ENCODE measurements around the gene ACOT11. TPM values are rescaled to one million over a fixed set of nuclear protein-coding genes. Genes with fewer than 3 reads are reported as not detected.

The ACOT11 gene
- total and polyA plus RNA-seq, 4 donors, result 6.4 to 20.9 (median 12.4) TPM

GRCh38 chr1:54645806-54646676, 98.0 kb downstream of the ACOT11 start:
- ATAC-seq (ENCODE audit: low FRiP score) (peak; percentile 79), DNase-seq (peak; percentile 67 to 84)
- 3 to 7% methylated on average over 7 of the region's 7 CpGs for WGBS, 2 donors
- Histone ChIP-seq H3K27me3 (ENCODE audit: control insufficient read depth in 1 of 2, insufficient read depth in 2 of 2, low read length in 1 of 2) (no peaks in the 10 kb centered on the region), H3K27ac (ENCODE audit: low read depth in 1 of 2, low read length in 2 of 2) (peak overlapping the region; percentile 1 to 67), H3K9me3 (ENCODE audit: control insufficient read depth, low read length) (peaks cover 1% of the 10 kb centered on the region), H3K4me3 (ENCODE audit: low read length in 2 of 2) (no peak overlapping the region), H3K36me3 (ENCODE audit: control insufficient read depth in 1 of 2, insufficient read depth in 2 of 2, low read length in 1 of 2) (no peaks in the 10 kb centered on the region), H3K4me1 (ENCODE audit: control insufficient read depth in 1 of 2, insufficient read depth in 2 of 2, low read length in 2 of 2) (peaks cover 0 to 4% of the 10 kb centered on the region in 2 donors)
- intact Hi-C loops (cut with DNase I), result loop anchor here (5.0 kb wide), 2 partner anchors 64 to 99 kb away; partner anchors contain the start of gene ACOT11 (in 1 of the 2)

- WGBS, 2 donors, result 78 to 79% methylated on average over 5 of the region's 5 CpGs
- Histone ChIP-seq H3K4me1 (ENCODE audit: control insufficient read depth in 1 of 2, insufficient read depth in 2 of 2, low read length in 2 of 2) (peaks cover 0 to 4% of the 10 kb centered on the region in 2 donors), H3K9me3 (ENCODE audit: control insufficient read depth, low read length) (no peaks in the 10 kb centered on the region), H3K4me3 (ENCODE audit: low read length in 2 of 2) (no peak overlapping the region), H3K36me3 (ENCODE audit: control insufficient read depth in 1 of 2, insufficient read depth in 2 of 2, low read length in 1 of 2) (no peaks in the 10 kb centered on the region), H3K27ac (ENCODE audit: low read depth in 1 of 2, low read length in 2 of 2) (no peak overlapping the region), H3K27me3 (ENCODE audit: control insufficient read depth in 1 of 2, insufficient read depth in 2 of 2, low read length in 1 of 2) (no peaks in the 10 kb centered on the region)
- intact Hi-C loops (cut with DNase I), result loop anchor here (5.0 kb wide), 2 partner anchors 67 to 102 kb away; partner anchors contain the start of gene ACOT11 (in 1 of the 2)
- ATAC-seq (ENCODE audit: low FRiP score), result no peak
- DNase-seq, result no peak
Observed at GRCh38 chr1:54649130-54649898, 101.3 kb downstream of the ACOT11 start.

- no peaks in the 10 kb centered on the region for H3K36me3 ChIP-seq (ENCODE audit: control insufficient read depth in 1 of 2, insufficient read depth in 2 of 2, low read length in 1 of 2)
- DNase-seq (no peak), ATAC-seq (ENCODE audit: low FRiP score) (no peak)
- no peak overlapping the region for H3K4me3 ChIP-seq (ENCODE audit: low read length in 2 of 2)
- no peak overlapping the region for H3K27ac ChIP-seq (ENCODE audit: low read depth in 1 of 2, low read length in 2 of 2)
- WGBS, 2 donors, result 70 to 77% methylated on average over 1 of the region's 1 CpG
- peaks cover 0 to 4% of the 10 kb centered on the region in 2 donors for H3K4me1 ChIP-seq (ENCODE audit: control insufficient read depth in 1 of 2, insufficient read depth in 2 of 2, low read length in 2 of 2)
- intact Hi-C loops (cut with DNase I), result loop anchor here (5.0 kb wide), 2 partner anchors 68 to 103 kb away; partner anchors contain the start of gene ACOT11 (in 1 of the 2)
- H3K9me3 ChIP-seq (ENCODE audit: control insufficient read depth, low read length), result no peaks in the 10 kb centered on the region
- no peaks in the 10 kb centered on the region for H3K27me3 ChIP-seq (ENCODE audit: control insufficient read depth in 1 of 2, insufficient read depth in 2 of 2, low read length in 1 of 2)
Observed at GRCh38 chr1:54649921-54650320, 101.9 kb downstream of the ACOT11 start.

GRCh38 chr1:54650417-54650816, 102.4 kb downstream of the ACOT11 start:
- intact Hi-C loops (cut with DNase I), result no loop called here
- H3K27me3 ChIP-seq (ENCODE audit: control insufficient read depth in 1 of 2, insufficient read depth in 2 of 2, low read length in 1 of 2), result no peaks in the 10 kb centered on the region
- no peak overlapping the region for H3K27ac ChIP-seq (ENCODE audit: low read depth in 1 of 2, low read length in 2 of 2)
- DNase-seq, result no peak
- no peak for ATAC-seq (ENCODE audit: low FRiP score)
- no peaks in the 10 kb centered on the region for H3K36me3 ChIP-seq (ENCODE audit: control insufficient read depth in 1 of 2, insufficient read depth in 2 of 2, low read length in 1 of 2)
- peaks cover 0 to 4% of the 10 kb centered on the region in 2 donors for H3K4me1 ChIP-seq (ENCODE audit: control insufficient read depth in 1 of 2, insufficient read depth in 2 of 2, low read length in 2 of 2)
- WGBS, 2 donors, result 88% methylated on average over 3 of the region's 3 CpGs
- no peaks in the 10 kb centered on the region for H3K9me3 ChIP-seq (ENCODE audit: control insufficient read depth, low read length)
- H3K4me3 ChIP-seq (ENCODE audit: low read length in 2 of 2), result no peak overlapping the region

GRCh38 chr1:54651608-54652007, 103.6 kb downstream of the ACOT11 start:
- WGBS, 2 donors, result 62 to 71% methylated on average over 2 to 3 of the region's 3 CpGs
- H3K36me3 ChIP-seq (ENCODE audit: control insufficient read depth in 1 of 2, insufficient read depth in 2 of 2, low read length in 1 of 2), result no peaks in the 10 kb centered on the region
- DNase-seq (peak in 1 of 2 donors; percentile 39), ATAC-seq (ENCODE audit: low FRiP score) (no peak)
- H3K4me3 ChIP-seq (ENCODE audit: low read length in 2 of 2), result no peak overlapping the region
- H3K27ac ChIP-seq (ENCODE audit: low read depth in 1 of 2, low read length in 2 of 2), result no peak overlapping the region
- intact Hi-C loops (cut with DNase I), result no loop called here
- no peaks in the 10 kb centered on the region for H3K9me3 ChIP-seq (ENCODE audit: control insufficient read depth, low read length)
- H3K27me3 ChIP-seq (ENCODE audit: control insufficient read depth in 1 of 2, insufficient read depth in 2 of 2, low read length in 1 of 2), result no peaks in the 10 kb centered on the region
- no peaks in the 10 kb centered on the region for H3K4me1 ChIP-seq (ENCODE audit: control insufficient read depth in 1 of 2, insufficient read depth in 2 of 2, low read length in 2 of 2)

GRCh38 chr1:54652168-54652567, 104.1 kb downstream of the ACOT11 start:
- no peak overlapping the region for H3K4me3 ChIP-seq (ENCODE audit: low read length in 2 of 2)
- no peaks in the 10 kb centered on the region for H3K27me3 ChIP-seq (ENCODE audit: control insufficient read depth in 1 of 2, insufficient read depth in 2 of 2, low read length in 1 of 2)
- no peaks in the 10 kb centered on the region for H3K9me3 ChIP-seq (ENCODE audit: control insufficient read depth, low read length)
- intact Hi-C loops (cut with DNase I), result no loop called here
- ATAC-seq (ENCODE audit: low FRiP score), result no peak
- no peak overlapping the region for H3K27ac ChIP-seq (ENCODE audit: low read depth in 1 of 2, low read length in 2 of 2)
- peak in 1 of 2 donors; percentile 7 for DNase-seq
- H3K4me1 ChIP-seq (ENCODE audit: control insufficient read depth in 1 of 2, insufficient read depth in 2 of 2, low read length in 2 of 2), result no peaks in the 10 kb centered on the region
- no peaks in the 10 kb centered on the region for H3K36me3 ChIP-seq (ENCODE audit: control insufficient read depth in 1 of 2, insufficient read depth in 2 of 2, low read length in 1 of 2)

- ATAC-seq (ENCODE audit: low FRiP score), result no peak
- H3K36me3 ChIP-seq (ENCODE audit: control insufficient read depth in 1 of 2, insufficient read depth in 2 of 2, low read length in 1 of 2), result peaks cover 0 to 2% of the 10 kb centered on the region in 2 donors
- H3K4me1 ChIP-seq (ENCODE audit: control insufficient read depth in 1 of 2, insufficient read depth in 2 of 2, low read length in 2 of 2), result no peaks in the 10 kb centered on the region
- DNase-seq, result peak in 1 of 2 donors; percentile 31
- H3K9me3 ChIP-seq (ENCODE audit: control insufficient read depth, low read length), result no peaks in the 10 kb centered on the region
- H3K4me3 ChIP-seq (ENCODE audit: low read length in 2 of 2), result no peak overlapping the region
- H3K27ac ChIP-seq (ENCODE audit: low read depth in 1 of 2, low read length in 2 of 2), result no peak overlapping the region
- intact Hi-C loops (cut with DNase I), result no loop called here
- 85 to 86% methylated on average over 4 of the region's 4 CpGs for WGBS, 2 donors
- H3K27me3 ChIP-seq (ENCODE audit: control insufficient read depth in 1 of 2, insufficient read depth in 2 of 2, low read length in 1 of 2), result no peaks in the 10 kb centered on the region
Observed at GRCh38 chr1:54653036-54653435, 105.0 kb downstream of the ACOT11 start.

- H3K36me3 ChIP-seq (ENCODE audit: control insufficient read depth in 1 of 2, insufficient read depth in 2 of 2, low read length in 1 of 2), result peaks cover 0 to 2% of the 10 kb centered on the region in 2 donors
- intact Hi-C loops (cut with DNase I), result no loop called here
- DNase-seq (no peak), ATAC-seq (ENCODE audit: low FRiP score) (no peak)
- no peak overlapping the region for H3K27ac ChIP-seq (ENCODE audit: low read depth in 1 of 2, low read length in 2 of 2)
- no peaks in the 10 kb centered on the region for H3K27me3 ChIP-seq (ENCODE audit: control insufficient read depth in 1 of 2, insufficient read depth in 2 of 2, low read length in 1 of 2)
- no peak overlapping the region for H3K4me3 ChIP-seq (ENCODE audit: low read length in 2 of 2)
- H3K9me3 ChIP-seq (ENCODE audit: control insufficient read depth, low read length), result no peaks in the 10 kb centered on the region
- 94 to 97% methylated on average over 2 of the region's 2 CpGs for WGBS, 2 donors
- H3K4me1 ChIP-seq (ENCODE audit: control insufficient read depth in 1 of 2, insufficient read depth in 2 of 2, low read length in 2 of 2), result no peaks in the 10 kb centered on the region
Observed at GRCh38 chr1:54658164-54658913, 110.3 kb downstream of the ACOT11 start.

Data from aorta (tissue), 5 donors.